ENCODE results near the gene SLC22A1. TPM values are rescaled to one million over a fixed set of nuclear protein-coding genes. Genes with fewer than 3 reads are reported as not detected.

The SLC22A1 gene
- total RNA-seq, 1 donor from 2014 or later: 2.0 TPM

DNA sequence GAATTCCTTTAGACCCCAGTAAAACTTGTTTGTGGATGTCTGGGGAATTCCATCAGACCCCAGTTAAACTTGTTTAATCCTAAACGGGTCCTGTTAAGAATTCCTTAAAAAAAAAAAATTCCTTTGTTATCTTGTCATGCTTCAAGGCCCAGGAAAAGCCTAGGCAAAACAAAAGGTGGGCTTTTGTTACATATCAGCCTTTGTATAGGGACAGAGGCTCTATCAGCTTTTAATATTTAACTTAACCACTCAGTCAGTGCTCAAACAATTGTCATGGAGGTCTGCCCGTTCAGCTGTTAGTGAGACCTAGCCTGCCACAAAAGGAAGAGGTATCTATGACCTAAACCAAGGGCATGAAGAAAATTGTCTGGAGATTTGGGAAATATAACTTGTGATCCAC lies 53.1 kb downstream of the SLC22A1 start:
- TF ChIP-seq, protein P1, sequence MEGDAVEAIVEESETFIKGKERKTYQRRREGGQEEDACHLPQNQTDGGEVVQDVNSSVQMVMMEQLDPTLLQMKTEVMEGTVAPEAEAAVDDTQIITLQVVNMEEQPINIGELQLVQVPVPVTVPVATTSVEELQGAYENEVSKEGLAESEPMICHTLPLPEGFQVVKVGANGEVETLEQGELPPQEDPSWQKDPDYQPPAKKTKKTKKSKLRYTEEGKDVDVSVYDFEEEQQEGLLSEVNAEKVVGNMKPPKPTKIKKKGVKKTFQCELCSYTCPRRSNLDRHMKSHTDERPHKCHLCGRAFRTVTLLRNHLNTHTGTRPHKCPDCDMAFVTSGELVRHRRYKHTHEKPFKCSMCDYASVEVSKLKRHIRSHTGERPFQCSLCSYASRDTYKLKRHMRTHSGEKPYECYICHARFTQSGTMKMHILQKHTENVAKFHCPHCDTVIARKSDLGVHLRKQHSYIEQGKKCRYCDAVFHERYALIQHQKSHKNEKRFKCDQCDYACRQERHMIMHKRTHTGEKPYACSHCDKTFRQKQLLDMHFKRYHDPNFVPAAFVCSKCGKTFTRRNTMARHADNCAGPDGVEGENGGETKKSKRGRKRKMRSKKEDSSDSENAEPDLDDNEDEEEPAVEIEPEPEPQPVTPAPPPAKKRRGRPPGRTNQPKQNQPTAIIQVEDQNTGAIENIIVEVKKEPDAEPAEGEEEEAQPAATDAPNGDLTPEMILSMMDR (IDR thresholded peaks at IDR 0.05; ENCODE audit: unreplicated experiment): no peak
- no peak overlapping the region for H3K27ac Mint-ChIP-seq
- H3K4me3 Mint-ChIP-seq: no peak overlapping the region
- DNase-seq (ENCODE audit: low spot score in 2 of 2, unreplicated experiment in 2 of 2): no peak
- H3K4me1 Mint-ChIP-seq: peaks cover 25% of the 10 kb centered on the region
- no peaks in the 10 kb centered on the region for H3K36me3 Mint-ChIP-seq
- H3K27me3 Mint-ChIP-seq (ENCODE audit: low read depth): no peaks in the 10 kb centered on the region
- no peaks in the 10 kb centered on the region for H3K9me3 Mint-ChIP-seq

DNA sequence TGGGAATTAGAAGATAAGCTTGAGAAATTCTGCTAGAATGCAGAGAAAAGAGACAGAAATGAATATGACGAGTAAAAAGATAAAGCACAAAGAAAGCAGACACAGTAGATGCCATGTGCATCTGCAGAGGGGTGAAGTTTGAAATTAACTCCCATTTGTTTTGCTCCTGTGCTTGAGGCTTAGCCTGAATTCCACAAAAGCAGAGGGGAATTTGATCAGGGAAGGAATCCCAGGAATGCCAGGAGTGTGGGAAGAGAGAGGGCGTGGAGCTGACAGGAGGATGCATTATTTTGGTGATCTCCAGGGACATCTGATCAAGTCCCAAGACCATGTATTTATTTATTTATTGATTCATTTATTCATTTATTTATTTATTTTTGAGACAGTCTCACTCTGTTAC lies 55.6 kb downstream of the SLC22A1 start:
- Mint-ChIP-seq H3K36me3 (no peaks in the 10 kb centered on the region), H3K4me3 (no peak overlapping the region), H3K9me3 (no peaks in the 10 kb centered on the region), H3K27me3 (ENCODE audit: low read depth) (no peaks in the 10 kb centered on the region), H3K4me1 (peaks cover 9% of the 10 kb centered on the region), H3K27ac (no peak overlapping the region)
- no peak for DNase-seq (ENCODE audit: low spot score in 2 of 2, unreplicated experiment in 2 of 2)
- TF ChIP-seq, protein P1 (IDR thresholded peaks at IDR 0.05; ENCODE audit: unreplicated experiment): no peak

DNA sequence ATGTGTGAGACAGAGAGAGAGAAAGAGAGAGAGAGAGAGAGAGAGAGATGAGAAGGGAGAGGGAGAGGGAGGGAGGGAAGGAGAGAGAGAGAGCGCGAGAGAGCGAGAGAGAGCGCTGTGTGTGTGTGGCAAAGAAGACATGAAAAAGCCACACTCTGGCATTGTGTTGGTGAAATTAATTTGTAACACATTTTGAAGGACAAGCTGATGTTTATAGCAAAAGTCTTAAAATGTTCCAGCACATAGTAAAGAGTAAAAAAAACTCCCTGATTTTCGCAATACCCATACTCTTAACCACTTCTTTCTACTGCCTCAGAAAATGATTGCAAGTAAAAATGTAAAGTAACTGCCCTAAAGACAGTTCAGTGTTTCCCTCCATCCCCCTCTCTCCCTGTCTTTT lies 56.7 kb downstream of the SLC22A1 start:
- Mint-ChIP-seq H3K27ac (no peak overlapping the region), H3K4me3 (no peak overlapping the region), H3K36me3 (no peaks in the 10 kb centered on the region), H3K9me3 (no peaks in the 10 kb centered on the region), H3K4me1 (peaks cover 9% of the 10 kb centered on the region), H3K27me3 (ENCODE audit: low read depth) (no peaks in the 10 kb centered on the region)
- no peak for DNase-seq (ENCODE audit: low spot score in 2 of 2, unreplicated experiment in 2 of 2)
- TF ChIP-seq, protein P1 (IDR thresholded peaks at IDR 0.05; ENCODE audit: unreplicated experiment): no peak

- Mint-ChIP-seq H3K36me3 (no peaks in the 10 kb centered on the region), H3K9me3 (peaks cover 5% of the 10 kb centered on the region), H3K27ac (no peak overlapping the region), H3K27me3 (ENCODE audit: low read depth) (peaks cover 2% of the 10 kb centered on the region), H3K4me1 (peaks cover 2% of the 10 kb centered on the region), H3K4me3 (no peak overlapping the region)
- TF ChIP-seq, protein P1 (IDR thresholded peaks at IDR 0.05; ENCODE audit: unreplicated experiment): no peak
- DNase-seq (ENCODE audit: low spot score in 2 of 2, unreplicated experiment in 2 of 2): no peak
Observed at GRCh38 chr6:160180706-160181105, 59.1 kb downstream of the SLC22A1 start.

DNA sequence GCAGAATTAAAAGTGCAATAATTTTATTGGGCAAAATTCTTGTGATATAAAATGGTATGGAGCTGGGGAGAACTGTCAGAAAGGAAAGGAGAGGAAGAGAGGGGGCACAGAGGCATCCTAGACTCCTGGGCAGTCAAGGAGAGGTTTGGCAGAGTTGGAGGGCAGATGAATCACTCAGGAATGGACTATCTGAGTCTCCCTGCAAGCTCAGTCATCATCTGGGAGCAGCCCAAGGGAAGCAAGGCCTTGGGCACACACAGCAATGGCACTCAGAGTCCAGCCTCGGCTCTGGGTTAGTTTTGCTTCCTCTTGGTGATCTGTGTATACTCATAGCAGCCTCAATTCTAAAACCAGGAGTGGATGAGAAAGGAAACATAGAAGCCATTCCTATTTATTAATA lies 67.2 kb downstream of the SLC22A1 start:
- Mint-ChIP-seq H3K36me3 (no peaks in the 10 kb centered on the region), H3K4me3 (no peak overlapping the region), H3K27ac (no peak overlapping the region), H3K4me1 (peaks cover 6% of the 10 kb centered on the region), H3K9me3 (peaks cover 23% of the 10 kb centered on the region), H3K27me3 (ENCODE audit: low read depth) (peaks cover 2% of the 10 kb centered on the region)
- TF ChIP-seq, protein P1 (IDR thresholded peaks at IDR 0.05; ENCODE audit: unreplicated experiment): no peak
- no peak for DNase-seq (ENCODE audit: low spot score in 2 of 2, unreplicated experiment in 2 of 2)

DNA sequence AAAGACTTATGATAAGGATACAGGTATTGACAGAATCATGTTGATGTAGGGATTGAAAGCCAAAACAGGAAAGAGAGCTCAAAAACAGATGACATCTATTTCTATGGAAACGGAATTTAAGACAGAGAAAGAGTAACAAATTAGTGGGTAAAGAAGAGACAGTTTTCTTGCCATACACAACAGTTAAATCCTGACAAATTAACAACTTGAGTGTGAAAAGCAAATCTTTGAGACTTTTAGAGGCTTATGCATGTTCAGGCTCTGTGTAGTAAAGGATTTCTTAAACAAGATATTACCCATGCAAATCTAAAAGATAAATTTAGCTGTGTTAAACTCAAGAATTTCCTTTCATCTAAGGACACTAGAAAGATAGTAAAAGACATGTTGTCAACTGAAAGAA lies 68.5 kb downstream of the SLC22A1 start:
- peaks cover 6% of the 10 kb centered on the region for H3K4me1 Mint-ChIP-seq
- H3K36me3 Mint-ChIP-seq: no peaks in the 10 kb centered on the region
- no peak overlapping the region for H3K4me3 Mint-ChIP-seq
- no peak overlapping the region for H3K27ac Mint-ChIP-seq
- DNase-seq (ENCODE audit: low spot score in 2 of 2, unreplicated experiment in 2 of 2): no peak
- H3K27me3 Mint-ChIP-seq (ENCODE audit: low read depth): no peaks in the 10 kb centered on the region
- TF ChIP-seq, protein P1 (IDR thresholded peaks at IDR 0.05; ENCODE audit: unreplicated experiment): no peak
- H3K9me3 Mint-ChIP-seq: peaks cover 29% of the 10 kb centered on the region
